Tibial nerve (tissue), 4 donors: ENCODE data around the gene NCAM1. TPM values are rescaled to one million over a fixed set of nuclear protein-coding genes. Genes with fewer than 3 reads are reported as not detected.

Experiments used
- DNase-seq, 2 donors: peaks; one replicate each; pipeline ENCODE4 v3.0.0-alpha.2; 2019; ENCODE audit warnings: low spot score in 2 of 2
- H3K27ac ChIP-seq, 4 donors: fragments of 200-600 bp; sonication (generic) in 3 of 4; one replicate each; pipeline ENCODE4 v1.5.1; 2017 to 2019; ENCODE audit warnings: mild to moderate bottlenecking in 1 of 4
- H3K27me3 ChIP-seq, 2 donors: fragments of 200-600 bp; sonication (generic) in 1 of 2; one replicate each; pipeline versions ENCODE4 v1.5.1 to v1.6.0; 2017 to 2019
- H3K36me3 ChIP-seq, 3 donors: fragments of 200-600 bp; sonication (generic); one replicate each; pipeline ENCODE4 v1.5.1; 2018 to 2019
- H3K4me1 ChIP-seq, 4 donors: fragments of 200-600 bp; sonication (generic) in 3 of 4; one replicate each; pipeline ENCODE4 v1.5.1; 2017 to 2019
- H3K4me3 ChIP-seq, 4 donors: fragments of 200-600 bp; sonication (generic) in 3 of 4; one replicate each; pipeline ENCODE4 v1.5.1; 2017 to 2019; ENCODE audit warnings: mild to moderate bottlenecking in 1 of 4, moderate library complexity in 1 of 4
- H3K9me3 ChIP-seq, 4 donors: fragments of 200-600 bp; sonication (generic) in 3 of 4; one replicate each; pipeline ENCODE4 v1.5.1; 2017 to 2019
- EP300 ChIP-seq, 2 donors: sonication (generic); formaldehyde crosslinking; IDR thresholded peaks; one replicate each; pipeline ENCODE4 v1.6.1; 2017; ENCODE audit warnings: antibody characterized with exemption in 2 of 2, mild to moderate bottlenecking in 1 of 2
- POLR2A ChIP-seq, 2 donors: fragments of 450-650 bp; IDR thresholded peaks; one replicate each; pipeline ENCODE4 v1.6.1; 2017; ENCODE audit warnings: antibody characterized with exemption in 2 of 2, mild to moderate bottlenecking in 2 of 2, moderate library complexity in 2 of 2
- WGBS, 2 donors: methylation state at CpG; one replicate each; pipeline ENCODE4 v1.1.5; 2018; 5-methylcytosine and 5-hydroxymethylcytosine counted together
- total RNA-seq, 4 donors: library from RNA; depleted of rRNA; stranded (reverse); fragments of >200 nt; gene quantifications; one replicate each; pipeline ENCODE4 v1.1.0, GENCODE V29; 2016
- TF ChIP-seq, protein P1 (sequence below), 5 experiments: fragments of 200-600 bp in 3 of 5; fragments of 450-650 bp in 2 of 5; sonication (generic) in 3 of 5; IDR thresholded peaks; one replicate each; pipeline ENCODE4 v1.5.1; 2016 to 2019; ENCODE audit warnings: antibody characterized with exemption in 5 of 5, mild to moderate bottlenecking in 3 of 5, moderate library complexity in 2 of 5

Gene NCAM1
- total RNA-seq, 4 donors from 2014 or later = 57.3 to 121 (median 76.1) TPM

DNA sequence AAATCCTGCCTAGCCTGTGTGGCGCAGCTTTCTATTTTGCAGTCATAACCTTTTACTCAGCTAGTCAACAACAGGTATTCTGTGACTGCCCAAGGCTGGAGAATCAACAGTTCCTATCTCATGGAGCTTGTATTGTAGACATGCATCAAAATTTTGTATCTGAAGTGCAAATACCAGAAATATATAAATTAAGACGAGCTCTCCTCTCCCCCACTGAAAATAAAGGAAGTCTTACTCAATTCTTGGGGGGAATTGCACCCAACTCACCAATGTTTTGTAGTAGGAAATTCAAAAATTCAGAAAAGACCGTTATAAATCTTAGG lies 153.4 kb downstream of the NCAM1 start:
- Histone ChIP-seq H3K27ac (no peak overlapping the region), H3K9me3 (no peaks in the 10 kb centered on the region), H3K4me1 (peaks cover 0 to 14% (median 0%) of the 10 kb centered on the region in 4 donors), H3K4me3 (no peak overlapping the region), H3K27me3 (no peaks in the 10 kb centered on the region), H3K36me3 (no peaks in the 10 kb centered on the region)
- 67 to 78% methylated on average over 3 of the region's 3 CpGs for WGBS, 2 donors
- TF ChIP-seq EP300 (IDR thresholded peaks at IDR 0.05) (no peak), POLR2A (IDR thresholded peaks at IDR 0.05) (no peak)
- TF ChIP-seq, protein P1, sequence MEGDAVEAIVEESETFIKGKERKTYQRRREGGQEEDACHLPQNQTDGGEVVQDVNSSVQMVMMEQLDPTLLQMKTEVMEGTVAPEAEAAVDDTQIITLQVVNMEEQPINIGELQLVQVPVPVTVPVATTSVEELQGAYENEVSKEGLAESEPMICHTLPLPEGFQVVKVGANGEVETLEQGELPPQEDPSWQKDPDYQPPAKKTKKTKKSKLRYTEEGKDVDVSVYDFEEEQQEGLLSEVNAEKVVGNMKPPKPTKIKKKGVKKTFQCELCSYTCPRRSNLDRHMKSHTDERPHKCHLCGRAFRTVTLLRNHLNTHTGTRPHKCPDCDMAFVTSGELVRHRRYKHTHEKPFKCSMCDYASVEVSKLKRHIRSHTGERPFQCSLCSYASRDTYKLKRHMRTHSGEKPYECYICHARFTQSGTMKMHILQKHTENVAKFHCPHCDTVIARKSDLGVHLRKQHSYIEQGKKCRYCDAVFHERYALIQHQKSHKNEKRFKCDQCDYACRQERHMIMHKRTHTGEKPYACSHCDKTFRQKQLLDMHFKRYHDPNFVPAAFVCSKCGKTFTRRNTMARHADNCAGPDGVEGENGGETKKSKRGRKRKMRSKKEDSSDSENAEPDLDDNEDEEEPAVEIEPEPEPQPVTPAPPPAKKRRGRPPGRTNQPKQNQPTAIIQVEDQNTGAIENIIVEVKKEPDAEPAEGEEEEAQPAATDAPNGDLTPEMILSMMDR (IDR thresholded peaks at IDR 0.05) = no peak
- DNase-seq = no peak

DNA sequence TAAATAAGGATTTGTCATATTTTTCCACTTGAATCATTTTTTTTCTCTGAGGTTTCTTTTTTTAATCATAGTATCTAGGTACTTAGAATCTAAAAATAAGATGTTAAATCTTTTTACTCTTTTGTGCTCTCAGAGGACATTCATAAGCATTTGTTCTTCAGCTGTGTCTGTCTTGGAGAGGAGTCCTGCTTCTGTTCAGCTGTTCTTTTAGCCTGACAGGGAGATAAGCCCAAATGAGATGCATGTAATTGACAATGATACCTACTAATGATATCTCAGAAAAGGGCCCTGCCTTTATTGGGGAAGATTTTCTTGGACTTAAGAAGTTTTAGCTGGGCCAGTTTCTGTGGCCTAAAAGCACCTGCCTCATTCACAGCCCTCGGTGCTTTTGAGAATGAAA lies 156.9 kb downstream of the NCAM1 start:
- H3K9me3 ChIP-seq = no peaks in the 10 kb centered on the region
- TF ChIP-seq POLR2A (IDR thresholded peaks at IDR 0.05) (no peak), EP300 (IDR thresholded peaks at IDR 0.05) (no peak)
- TF ChIP-seq, protein P1 (IDR thresholded peaks at IDR 0.05) = no peak
- H3K4me1 ChIP-seq = peaks cover 0 to 14% (median 0%) of the 10 kb centered on the region in 4 donors
- 57 to 83% methylated on average over 1 of the region's 1 CpG for WGBS, 2 donors
- no peak for DNase-seq
- H3K36me3 ChIP-seq = no peaks in the 10 kb centered on the region
- no peaks in the 10 kb centered on the region for H3K27me3 ChIP-seq
- H3K27ac ChIP-seq = no peak overlapping the region
- H3K4me3 ChIP-seq = no peak overlapping the region

DNA sequence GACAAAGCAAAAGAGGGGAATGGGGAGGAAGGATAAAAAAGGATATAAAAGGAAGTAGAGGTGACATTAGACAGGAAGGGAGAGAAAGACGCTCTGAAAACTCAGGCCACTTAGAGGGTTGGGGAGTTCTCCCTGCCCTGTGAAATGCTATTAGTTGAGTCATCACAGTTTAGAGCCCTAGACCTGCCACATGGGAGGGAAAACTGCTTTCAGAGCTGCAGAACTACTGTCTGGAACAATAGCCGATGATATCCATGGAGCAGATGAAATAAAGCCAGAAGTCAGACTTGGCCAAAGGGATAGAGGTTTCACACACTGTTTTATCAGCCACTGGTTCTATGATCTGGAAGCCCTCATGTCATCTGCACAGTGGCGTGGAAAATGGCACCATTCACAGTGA lies 157.9 kb downstream of the NCAM1 start:
- no peak for DNase-seq
- TF ChIP-seq, protein P1 (IDR thresholded peaks at IDR 0.05) = no peak
- TF ChIP-seq EP300 (IDR thresholded peaks at IDR 0.05) = no peak
- TF ChIP-seq POLR2A (IDR thresholded peaks at IDR 0.05) = no peak
- no peak overlapping the region for H3K27ac ChIP-seq
- H3K9me3 ChIP-seq = no peaks in the 10 kb centered on the region
- H3K4me1 ChIP-seq = peaks cover 0 to 13% (median 0%) of the 10 kb centered on the region in 4 donors
- H3K4me3 ChIP-seq = no peak overlapping the region
- H3K27me3 ChIP-seq = no peaks in the 10 kb centered on the region
- WGBS, 2 donors = 51 to 58% methylated on average over 3 of the region's 3 CpGs
- no peaks in the 10 kb centered on the region for H3K36me3 ChIP-seq

DNA sequence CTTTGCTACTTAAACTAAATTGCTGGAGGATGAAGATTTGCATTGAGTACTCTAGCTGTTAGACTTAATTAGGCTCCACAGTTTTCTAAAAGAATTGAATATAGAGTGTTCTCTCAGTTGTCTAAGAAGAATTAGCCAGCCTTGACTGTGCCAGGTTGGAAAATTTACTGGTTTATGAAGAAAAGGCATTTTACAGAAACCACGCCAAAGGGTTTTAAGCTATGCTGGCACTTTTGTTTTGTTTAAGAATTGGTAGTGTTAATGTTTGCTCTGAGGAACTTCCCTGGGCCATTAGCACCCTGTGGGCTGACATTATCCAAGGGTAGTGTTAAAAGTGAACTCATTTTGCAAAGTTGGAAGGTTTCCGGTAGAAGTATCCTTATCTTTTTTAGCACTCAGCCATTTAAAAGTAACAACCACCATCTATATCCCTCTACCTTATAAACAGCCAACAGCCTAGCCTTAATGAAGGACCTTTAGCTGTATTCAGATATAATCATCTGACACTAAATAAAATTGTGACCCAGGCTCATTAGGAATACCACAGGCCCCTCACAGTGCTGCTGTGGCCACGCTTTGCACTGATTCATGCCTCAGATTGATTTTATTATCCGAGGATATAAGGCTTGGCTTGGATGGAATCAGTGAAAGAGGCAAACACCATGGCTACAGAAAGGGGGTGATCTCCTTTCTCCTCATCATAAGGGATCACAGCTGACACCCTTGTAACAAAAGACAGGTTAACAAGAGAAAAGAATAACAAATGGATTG lies 158.9 kb downstream of the NCAM1 start:
- Histone ChIP-seq H3K4me1 (peaks cover 0 to 8% (median 0%) of the 10 kb centered on the region in 4 donors), H3K27ac (no peak overlapping the region)
- WGBS, 2 donors = 76 to 91% methylated on average over 4 of the region's 4 CpGs

DNA sequence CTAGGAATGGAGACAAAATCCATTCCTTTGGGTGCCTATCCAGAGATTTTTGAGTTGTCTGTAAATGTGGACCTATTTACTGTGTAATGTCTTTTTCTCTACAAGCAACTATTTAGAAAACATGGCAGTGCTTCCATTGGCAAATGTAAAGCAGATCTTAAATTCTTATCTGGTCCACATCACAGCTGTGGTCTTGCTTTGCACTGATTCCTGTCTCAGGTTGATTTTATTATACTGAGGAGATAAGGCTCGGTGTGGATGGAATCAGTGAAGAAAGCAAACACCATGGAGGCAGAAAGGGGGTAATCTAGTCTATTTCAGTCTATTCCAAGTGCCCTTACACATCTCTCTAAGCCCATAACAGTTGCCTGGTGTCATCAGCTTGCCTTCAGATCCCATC lies 160.5 kb downstream of the NCAM1 start:
- no peak for DNase-seq
- Histone ChIP-seq H3K4me1 (peaks cover 0 to 10% (median 0%) of the 10 kb centered on the region in 4 donors), H3K27me3 (no peaks in the 10 kb centered on the region), H3K36me3 (no peaks in the 10 kb centered on the region), H3K27ac (no peak overlapping the region), H3K9me3 (no peaks in the 10 kb centered on the region), H3K4me3 (no peak overlapping the region)
- TF ChIP-seq EP300 (IDR thresholded peaks at IDR 0.05) = no peak
- TF ChIP-seq, protein P1 (IDR thresholded peaks at IDR 0.05) = no peak
- no peak for TF ChIP-seq POLR2A (IDR thresholded peaks at IDR 0.05)
- WGBS, 2 donors = 81 to 92% methylated on average over 1 of the region's 1 CpG

More for the DNA sequence above, 158.9 kb downstream of the NCAM1 start:
- Histone ChIP-seq H3K9me3 (no peaks in the 10 kb centered on the region), H3K27me3 (no peaks in the 10 kb centered on the region), H3K4me3 (no peak overlapping the region), H3K36me3 (no peaks in the 10 kb centered on the region)
- no peak for DNase-seq
- no peak for TF ChIP-seq POLR2A (IDR thresholded peaks at IDR 0.05)
- TF ChIP-seq, protein P1 (IDR thresholded peaks at IDR 0.05) = no peak
- TF ChIP-seq EP300 (IDR thresholded peaks at IDR 0.05) = no peak
